OCI-LY3 (cell line): Measurements from ENCODE around the gene BMPR1B.
"Not testable (repeated sequence)": the region's sequence is repeated elsewhere in the genome, so short reads cannot be mapped to it uniquely, and the experiment has no call there.

Experiments
- EZH2phosphoT487 ChIP-seq: fragments of 200-600 bp; shearing (Covaris generic); IDR thresholded peaks from 2 replicates; pipeline ENCODE4 v1.6.1; 2018; ENCODE audit warnings: antibody characterized with exemption, mixed run types, low read depth
- TF ChIP-seq, protein P1 (sequence below): fragments of 200-600, 300-600 bp; sonication (generic); IDR thresholded peaks from 2 replicates; pipeline ENCODE4 v1.5.1; 2014; ENCODE audit warnings: antibody characterized with exemption, low read length, low read depth

- TF ChIP-seq, protein P1, sequence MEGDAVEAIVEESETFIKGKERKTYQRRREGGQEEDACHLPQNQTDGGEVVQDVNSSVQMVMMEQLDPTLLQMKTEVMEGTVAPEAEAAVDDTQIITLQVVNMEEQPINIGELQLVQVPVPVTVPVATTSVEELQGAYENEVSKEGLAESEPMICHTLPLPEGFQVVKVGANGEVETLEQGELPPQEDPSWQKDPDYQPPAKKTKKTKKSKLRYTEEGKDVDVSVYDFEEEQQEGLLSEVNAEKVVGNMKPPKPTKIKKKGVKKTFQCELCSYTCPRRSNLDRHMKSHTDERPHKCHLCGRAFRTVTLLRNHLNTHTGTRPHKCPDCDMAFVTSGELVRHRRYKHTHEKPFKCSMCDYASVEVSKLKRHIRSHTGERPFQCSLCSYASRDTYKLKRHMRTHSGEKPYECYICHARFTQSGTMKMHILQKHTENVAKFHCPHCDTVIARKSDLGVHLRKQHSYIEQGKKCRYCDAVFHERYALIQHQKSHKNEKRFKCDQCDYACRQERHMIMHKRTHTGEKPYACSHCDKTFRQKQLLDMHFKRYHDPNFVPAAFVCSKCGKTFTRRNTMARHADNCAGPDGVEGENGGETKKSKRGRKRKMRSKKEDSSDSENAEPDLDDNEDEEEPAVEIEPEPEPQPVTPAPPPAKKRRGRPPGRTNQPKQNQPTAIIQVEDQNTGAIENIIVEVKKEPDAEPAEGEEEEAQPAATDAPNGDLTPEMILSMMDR, result not testable (repeated sequence)
- TF ChIP-seq EZH2phosphoT487, result not testable (repeated sequence)
Observed at GRCh38 chr4:95171377-95171776, 413.6 kb downstream of the BMPR1B start.
